Renal cortical epithelial cell (primary cell): ENCODE measurements around the gene RIT2. TPM values are rescaled to one million over a fixed set of nuclear protein-coding genes. Genes with fewer than 3 reads are reported as not detected.

Experiments
- DNase-seq: peaks from one replicate; pipeline ENCODE4 v3.0.0-alpha.2; 2011; ENCODE audit warnings: low read depth
- total RNA-seq: library from RNA; depleted of rRNA; stranded (reverse); fragments of >200 nt; gene quantifications from 2 replicates; pipeline ENCODE4 v1.2.3, GENCODE V29; 2014

Gene RIT2
- total RNA-seq, 1 donor from 2014 or later = not detected

DNA sequence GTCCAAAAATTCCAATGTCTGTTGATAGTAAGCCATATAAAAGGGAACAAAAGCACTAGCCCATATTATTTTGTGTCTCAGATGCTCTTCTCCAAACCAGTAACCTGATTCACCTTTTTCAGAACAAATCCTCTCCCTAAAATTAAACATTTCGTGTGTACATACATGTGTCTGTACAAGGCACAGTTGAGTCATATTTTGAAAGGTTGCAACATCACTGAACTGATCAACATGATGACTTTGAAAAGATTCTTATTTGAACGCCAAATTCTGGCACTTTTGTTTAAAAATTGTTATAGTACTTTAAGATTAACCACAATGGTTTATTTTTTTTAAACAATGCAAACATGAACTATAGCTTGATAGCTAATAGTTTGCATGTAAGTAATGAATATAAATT is 102.5 kb downstream of the RIT2 start:
- no peak for DNase-seq

DNA sequence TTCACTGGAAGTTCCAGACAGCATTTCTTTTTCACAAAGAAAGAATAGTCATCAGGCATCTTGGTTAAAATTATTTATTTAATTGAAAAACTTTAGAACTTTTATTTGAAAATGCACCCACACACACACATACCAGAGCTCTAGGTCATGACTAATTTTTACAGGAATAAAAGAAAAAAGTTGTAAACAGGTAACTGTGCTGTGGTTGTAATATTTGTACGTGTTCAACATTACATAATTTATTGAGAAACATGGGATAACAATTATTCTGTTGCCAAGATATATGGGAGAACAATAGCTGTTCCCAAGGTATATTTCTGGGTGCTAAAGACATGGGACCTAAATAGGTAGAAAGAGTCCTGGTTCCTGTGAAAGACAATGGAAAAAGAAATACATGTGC is 104.9 kb downstream of the RIT2 start:
- no peak for DNase-seq

DNA sequence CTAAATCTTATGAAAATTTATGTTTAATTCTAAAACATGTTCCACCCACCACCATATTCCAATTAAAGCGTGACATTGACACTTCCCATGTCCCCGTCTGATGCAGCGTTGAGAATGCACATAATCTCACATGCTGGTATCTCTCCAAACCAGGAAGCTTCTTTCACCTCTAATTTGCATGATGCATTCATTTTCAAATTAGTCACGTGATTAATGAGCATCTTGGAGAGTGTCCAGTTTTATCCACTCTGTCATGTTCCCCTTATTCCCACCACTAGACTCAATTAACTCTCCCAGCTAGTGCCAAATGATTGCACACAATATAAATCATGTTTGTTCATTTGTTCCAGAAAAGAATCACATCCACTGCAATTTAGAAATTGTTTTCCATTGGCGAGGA is 105.8 kb downstream of the RIT2 start:
- no peak for DNase-seq

DNA sequence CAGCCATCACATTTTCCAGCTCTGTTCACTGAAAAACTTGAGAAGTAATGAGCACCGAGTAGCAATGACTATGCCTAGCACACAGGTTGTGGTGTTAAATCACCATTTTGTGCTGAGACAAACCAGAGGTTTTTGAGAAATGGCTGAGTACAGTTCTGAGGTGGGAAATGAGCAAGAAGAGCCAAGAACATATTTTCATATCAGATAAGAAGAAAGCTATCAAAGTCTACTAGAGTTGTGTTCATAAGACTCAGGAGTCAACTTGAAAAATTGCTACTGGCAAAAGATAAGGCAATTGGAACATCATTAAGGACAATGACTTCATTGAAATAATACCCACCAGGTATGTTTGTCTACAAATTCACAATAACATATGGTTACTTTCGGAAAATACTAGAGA is 108.1 kb downstream of the RIT2 start:
- no peak for DNase-seq

DNA sequence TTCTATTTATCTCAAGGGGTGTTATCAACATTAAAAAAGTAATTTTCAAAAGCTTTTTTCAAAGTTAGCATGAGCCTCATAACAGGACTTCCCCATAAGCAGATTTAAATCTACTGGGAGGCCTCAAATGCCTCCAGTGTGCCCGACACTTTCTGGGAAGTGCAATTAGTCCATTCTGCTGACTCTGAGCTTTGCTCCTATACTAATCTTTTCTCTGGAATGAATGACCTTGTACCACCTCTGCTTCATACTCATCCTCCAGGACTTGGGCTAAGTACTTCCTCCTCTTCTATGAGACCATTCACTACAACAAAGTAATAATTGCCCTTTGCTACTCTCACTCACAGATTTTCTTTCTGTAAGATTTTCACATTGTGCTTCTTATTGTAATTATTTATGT is 111.1 kb downstream of the RIT2 start:
- DNase-seq = no peak

DNA sequence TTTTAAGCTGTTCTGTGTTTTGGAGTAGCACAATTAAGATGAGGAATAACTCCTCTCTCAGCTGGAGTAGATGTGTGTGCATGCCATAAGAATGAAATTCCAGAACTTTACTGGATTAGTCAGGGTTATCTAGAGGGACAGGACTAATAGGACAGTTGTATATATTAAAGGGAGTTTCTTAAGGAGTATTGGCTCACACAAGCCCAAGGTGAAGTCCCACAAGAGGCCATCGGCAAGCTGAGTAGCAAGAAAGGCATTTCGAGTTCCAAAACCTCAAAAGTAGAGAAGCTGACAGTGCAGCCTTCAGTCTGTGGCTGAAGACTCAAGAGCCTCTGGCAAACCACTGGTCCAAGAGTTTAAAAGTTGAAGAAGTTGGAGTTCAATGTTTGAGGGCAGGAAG is 113.7 kb downstream of the RIT2 start:
- no peak for DNase-seq

DNA sequence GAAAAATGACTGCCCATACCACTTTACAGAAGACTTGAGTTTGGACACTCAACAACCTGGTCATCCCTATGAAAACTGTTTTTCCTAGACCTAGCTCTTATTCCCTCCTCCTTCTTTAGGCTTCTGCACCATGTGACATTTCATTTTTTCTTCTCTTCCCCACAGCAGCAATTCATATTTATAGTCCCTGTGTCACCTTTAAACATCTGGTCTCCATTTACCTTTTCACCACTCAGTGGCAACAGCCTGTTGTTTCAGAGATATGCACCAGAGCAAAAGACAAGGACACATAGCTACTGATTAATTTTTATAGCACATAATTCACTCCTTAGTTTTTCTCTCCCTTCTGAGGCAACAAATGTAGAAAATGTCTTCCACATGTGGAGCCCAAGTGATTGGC is 118.7 kb downstream of the RIT2 start:
- DNase-seq = no peak

DNA sequence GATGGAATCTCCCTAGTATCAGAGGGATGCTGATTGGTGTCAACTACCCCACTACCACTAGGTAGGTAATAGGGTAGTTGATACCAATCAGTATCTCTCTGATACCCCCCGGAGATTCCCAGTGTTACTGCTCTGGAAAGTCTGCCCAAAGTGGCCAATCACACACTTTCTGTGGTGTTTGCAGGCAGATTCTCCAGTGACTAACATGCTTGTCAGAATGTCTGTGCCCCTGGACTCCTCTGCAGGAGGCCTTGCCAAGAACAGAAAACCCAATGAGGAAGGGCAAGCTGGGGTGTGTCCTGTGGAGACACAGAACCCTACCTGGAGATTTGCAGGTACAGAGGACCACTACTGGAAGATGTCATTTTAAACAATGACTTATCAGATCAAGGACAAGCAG is 135.1 kb downstream of the RIT2 start:
- peak; percentile 30 for DNase-seq

DNA sequence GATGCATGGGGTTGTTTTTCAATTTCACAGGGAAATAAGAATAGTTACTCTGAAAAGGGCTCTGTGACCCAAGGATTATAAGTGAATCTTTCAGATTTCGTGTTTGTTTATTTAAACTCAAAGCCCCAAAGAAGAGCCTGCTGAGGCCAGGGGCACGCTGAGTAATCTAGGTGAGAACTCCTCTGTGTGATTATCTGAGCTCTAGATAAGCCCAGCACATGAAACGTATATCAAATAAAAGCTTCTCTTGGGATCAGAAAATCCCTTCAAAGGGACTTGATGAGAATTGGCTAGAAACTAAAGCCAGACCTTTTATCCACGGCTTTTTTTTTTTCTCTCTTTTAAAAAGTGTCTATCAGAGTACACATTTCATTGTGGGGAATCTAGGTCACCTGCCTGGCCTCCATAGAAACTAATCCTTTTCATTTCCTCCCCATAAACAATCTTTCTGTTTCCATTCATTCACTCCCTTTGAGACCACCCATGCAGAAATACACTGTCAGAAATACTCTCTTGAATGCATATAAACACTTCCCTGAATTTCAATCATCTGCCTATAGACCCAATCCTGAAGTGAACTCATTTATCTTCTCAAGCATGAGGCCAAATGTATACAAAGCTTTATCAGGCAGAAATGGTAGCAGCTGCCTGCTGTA is 137.4 kb downstream of the RIT2 start:
- DNase-seq = no peak

DNA sequence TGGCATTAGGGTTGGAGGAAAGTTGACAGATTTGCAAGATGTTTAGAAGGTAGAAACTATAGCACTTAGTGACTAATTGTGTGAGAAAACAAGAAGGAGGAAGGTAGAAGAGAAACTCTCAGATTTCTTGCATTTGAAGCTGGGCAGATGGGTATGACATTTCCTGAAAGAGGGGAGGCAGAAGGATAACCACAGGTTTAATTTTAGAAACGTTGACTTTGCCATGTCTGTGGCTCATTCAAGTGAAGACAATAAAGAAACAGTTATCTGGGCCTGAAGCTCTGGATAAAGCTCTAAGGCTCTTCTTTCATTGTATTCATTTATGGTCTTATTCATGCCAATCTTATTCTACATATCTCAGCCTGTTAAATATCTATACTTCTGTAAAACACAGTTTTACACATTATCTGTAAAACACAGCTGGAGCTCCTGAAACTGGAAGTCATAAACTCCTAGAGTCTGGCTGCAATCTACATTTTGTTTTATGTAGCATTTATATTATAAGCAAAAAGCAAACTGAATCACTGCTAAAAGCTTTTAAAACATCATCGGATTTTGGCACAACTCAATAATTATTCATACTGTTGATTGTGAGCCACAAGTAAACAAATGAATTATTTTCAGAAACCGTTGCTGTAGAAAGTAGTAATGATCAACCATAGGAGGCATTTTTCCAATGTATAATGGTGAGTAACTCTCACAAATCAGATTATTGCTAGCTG is 138.5 kb downstream of the RIT2 start:
- DNase-seq = peak; percentile 22

DNA sequence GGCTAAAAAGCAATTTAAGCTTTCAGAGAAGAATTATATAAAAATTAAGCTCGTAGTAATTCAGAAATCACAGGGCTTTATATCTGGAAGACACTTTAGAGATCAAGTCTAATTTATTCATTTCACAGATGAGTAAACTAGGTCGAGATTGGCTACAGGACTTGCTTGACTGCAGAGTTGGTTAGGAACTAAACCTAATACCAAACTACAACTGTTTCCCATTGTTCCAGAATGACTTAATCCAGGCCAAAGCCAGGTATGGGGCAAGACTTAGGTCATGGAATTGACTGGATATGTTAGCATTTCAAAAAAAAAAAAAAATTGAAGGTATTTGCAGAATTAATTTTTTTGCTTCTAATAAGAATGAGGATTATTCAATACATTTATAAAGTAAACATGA is 146.1 kb downstream of the RIT2 start:
- peak; percentile 69 for DNase-seq

DNA sequence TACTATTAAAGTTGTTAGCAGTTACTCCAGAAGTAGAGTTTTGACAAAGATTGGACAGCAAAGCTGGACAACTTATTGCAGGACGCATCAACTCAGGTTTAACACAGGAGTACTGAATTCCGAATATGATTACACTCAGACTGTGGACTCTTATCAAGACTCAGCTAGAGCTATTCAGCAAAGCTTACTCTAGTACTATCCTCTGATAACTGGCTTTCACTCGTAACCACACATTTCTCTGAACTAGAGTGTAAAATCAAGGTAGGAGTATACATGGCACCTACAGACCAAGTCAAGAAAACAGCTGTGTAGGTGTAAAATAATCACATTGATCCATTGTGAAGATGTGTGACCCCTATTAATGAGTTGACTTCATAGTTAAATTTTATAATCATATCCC is 154.2 kb downstream of the RIT2 start:
- DNase-seq = no peak

DNA sequence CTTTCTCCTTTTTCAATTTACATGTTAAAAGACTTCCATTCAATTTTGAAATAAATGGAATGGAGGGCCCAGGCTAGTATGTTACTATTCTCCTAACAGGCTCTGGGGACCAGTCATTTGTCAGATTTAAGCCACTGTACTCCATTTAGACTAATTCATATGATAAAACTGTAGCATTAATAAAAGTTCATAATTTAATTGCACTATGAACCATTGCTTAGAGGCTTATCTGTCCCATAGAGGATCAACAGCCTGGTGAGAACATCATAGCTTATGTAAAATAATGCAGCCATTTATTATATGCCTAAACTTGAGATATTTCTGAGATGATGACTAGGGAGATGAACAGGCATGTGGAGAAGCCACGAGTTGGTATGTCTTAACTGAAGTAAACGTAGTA is 156.0 kb downstream of the RIT2 start:
- DNase-seq = no peak

DNA sequence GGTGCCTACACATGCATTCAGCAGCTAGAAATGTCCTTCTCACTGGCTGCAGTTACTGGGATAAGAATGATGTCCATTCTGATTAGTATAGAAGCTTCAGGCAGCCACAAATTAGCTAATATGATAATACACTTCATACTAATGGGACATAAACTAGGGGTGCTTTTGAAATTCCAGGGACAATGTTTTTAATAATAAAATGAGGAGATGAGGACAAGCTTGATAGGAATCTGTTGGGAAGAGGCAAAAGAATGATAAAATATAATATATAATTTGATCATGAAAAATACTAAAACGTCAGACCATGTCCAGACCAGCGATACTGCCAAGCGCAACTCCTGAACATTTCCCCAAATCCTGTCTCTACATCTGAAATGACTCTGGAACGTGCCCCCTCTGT is 157.1 kb downstream of the RIT2 start:
- no peak for DNase-seq

DNA sequence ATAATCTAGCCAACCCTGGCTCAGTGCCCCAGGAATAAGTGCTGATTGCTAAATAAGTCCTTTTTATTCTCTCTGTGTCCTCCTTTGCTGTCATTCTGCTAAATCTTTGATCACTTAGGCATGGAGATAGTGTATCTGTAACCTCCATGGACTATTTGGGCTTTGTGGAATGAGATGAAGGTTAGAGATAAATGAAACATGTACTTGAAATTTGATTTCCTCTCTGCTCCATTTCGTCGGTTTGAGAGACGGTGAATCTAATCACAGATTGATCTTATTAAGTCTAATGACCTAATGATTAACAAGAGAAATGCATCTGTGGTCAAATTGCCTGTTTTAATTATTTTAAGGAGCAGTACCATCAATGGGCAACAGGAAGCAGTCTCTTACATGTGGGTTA is 159.2 kb downstream of the RIT2 start:
- no peak for DNase-seq

DNA sequence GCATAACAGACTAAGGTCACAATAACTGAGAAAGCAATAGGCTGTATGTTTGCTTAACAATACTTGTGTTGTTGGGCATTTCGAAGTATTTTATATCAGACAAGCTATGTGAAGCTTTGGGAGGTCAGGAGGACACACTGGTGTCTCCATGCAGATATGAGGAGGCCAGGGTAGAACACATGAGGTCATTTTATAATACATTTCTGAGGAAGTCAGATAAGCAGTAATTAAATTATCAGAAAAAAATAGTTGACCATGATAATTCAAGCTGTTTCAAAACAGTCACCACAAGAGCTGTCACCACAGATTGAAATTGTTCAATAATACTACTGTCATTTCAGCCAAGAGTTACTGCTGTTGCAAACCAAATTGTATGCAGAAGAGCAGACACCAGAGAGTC is 160.6 kb downstream of the RIT2 start:
- DNase-seq = no peak

DNA sequence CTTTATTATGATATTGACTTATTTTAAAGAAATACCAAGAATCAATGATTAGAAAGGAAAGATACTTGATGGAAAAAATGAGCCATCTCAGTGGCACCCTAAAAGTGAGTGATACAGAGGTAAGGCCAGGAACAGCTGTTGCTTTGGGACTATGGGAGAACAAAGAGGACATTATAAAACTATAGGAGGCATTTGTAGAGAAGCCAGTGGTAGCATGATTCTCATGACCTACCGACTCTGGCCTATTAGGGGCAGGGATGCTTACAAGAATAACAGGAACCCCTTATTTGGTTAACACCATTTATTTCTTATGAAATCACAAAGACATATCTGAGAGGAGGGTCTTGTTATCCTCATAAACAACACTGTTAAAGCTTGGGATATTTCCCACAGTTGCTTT is 162.2 kb downstream of the RIT2 start:
- DNase-seq = no peak

DNA sequence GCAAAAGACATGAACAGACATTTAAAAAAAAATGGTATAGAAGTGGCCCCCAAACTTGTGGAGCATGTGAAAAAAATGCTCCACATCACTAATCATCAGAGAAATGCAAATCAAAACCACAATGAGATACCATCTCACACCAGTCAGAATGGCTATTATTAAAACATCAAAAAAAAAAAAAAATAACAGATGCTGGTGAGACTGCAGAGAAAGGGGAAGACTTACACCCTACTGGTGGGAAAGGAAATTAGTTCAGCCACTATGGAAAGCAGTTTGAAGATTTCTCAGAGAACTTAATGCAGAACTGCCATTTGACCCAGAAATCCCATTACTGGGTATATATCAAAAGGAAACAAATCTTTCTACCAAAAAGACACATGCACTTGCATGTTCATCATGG is 164.8 kb downstream of the RIT2 start:
- no peak for DNase-seq

DNA sequence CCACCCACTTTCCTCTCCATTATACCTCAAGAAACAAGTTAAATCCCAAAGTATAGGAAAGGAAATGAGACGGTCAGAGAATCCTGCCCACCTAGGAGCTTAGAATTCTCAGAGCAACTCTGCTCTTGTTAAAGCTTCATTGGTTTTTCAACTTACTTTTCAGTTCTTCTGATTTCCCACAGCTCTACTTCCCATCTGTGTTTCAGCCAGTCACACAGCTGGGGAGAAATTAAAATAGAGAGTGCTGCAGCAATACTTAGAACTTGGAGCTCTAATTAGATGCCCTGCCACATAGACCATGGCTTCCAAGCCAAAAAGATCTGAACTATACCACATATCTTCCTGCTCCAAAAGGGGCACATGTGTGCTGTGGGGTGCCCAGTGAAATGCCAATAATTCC is 166.7 kb downstream of the RIT2 start:
- no peak for DNase-seq

DNA sequence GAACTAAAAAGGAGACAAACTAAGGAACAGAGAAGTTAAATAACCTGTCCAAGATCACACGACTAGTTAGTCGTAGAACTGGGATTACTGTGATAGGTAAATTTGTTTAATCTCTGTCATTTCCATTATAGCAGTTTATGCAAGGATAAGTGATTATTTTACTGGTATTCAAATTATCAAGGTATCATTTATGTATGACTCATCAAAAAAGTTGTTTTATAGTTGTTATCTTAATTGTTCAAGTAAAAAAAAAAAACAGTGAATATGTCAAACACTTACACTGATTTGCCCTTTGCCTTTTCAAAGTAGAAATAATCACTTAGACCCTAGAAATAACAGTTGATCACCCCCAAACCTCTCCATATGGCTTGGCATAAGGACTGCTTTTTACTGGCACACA is 173.6 kb downstream of the RIT2 start:
- no peak for DNase-seq

DNA sequence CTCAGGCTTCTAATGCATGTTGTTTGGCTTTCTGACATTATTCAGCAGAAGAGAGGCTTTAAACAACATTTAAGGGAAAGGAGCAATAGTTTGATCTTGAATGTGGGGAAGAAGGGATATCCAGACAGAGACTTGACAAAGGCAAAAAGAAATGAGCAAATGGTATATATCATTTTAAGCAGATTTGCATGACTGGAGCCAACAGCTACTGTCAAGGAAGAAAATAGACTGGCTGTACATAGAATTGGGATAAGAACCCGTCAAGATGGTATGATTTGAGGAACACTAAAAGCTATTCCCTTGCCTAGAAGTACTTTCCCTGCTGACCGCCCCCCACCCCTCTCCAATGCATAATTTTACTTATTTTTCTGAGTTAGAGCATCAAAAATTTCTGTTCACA is 174.5 kb downstream of the RIT2 start:
- DNase-seq = no peak

DNA sequence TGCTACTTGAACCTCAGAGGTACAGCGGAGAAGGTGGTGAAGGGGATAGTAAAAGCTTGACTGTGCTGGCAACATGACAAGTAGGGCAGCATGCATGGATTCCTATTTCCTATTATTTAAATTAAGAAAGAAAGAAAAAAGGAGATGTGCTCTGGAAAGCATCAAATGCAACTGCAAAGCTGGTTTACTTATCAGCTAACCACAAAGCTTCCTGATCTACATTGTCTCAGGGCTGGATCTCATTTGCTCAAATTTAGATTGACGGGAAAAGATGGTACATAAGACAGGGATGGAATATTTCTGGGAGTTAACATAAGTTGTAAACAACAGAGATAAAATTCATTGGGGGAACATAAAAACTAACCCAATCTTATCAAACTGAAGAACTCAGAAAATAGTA is 178.0 kb downstream of the RIT2 start:
- DNase-seq = no peak

DNA sequence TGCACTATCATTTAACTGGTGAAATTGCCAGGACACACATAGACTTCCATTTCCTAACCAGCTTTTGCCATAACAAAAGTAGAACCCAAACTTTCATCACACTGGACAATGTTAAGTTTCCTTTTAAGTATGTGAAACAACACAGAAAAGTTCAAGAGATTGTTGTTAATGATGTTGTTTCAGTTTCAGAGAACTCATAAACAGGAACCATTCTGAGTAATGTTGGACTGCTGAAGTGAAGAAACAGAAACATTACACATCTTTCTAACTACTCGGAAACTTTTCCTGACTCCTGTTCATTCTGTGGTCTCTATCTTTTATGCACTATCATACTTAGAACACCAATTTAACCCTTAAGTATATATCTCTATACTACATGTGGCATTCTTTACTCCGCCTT is 179.2 kb downstream of the RIT2 start:
- DNase-seq = peak; percentile 52

DNA sequence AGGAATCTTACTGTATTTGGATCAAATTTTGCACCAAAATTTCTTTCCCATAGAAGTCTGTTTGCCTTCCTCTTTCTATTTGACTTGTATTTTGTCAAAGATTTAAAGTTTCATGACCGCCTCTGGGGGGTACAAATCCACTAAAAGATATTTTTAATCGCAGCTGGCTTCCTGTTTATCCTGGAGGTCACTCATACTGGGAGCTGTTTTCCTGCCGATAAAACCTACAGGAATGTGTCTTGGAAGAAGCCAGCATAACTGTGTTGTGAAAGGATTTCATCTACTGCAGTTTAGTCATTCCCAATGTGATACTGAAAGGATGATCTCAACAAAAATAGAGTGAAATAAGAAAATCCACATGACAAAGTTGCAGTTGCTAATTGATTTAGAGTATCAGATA is 184.0 kb downstream of the RIT2 start:
- peak; percentile 79 for DNase-seq
